Measurements from ENCODE around the gene PPP2R5A.

Gene PPP2R5A

GRCh38 chr1:212329105-212329504, 43.9 kb downstream of the PPP2R5A start:
- Histone ChIP-seq H3K9ac (ENCODE audit: low read depth, low read length, poor library complexity, severe bottlenecking) (no peak overlapping the region), H3K9me2 (replicated peaks; ENCODE audit: low read depth, low read length) (no peaks in the 10 kb centered on the region), H2AFZ (ENCODE audit: low read length) (no peak overlapping the region), H3F3A (ENCODE audit: low read depth) (no peaks in the 10 kb centered on the region), H3K4me1 (ENCODE audit: insufficient read depth, low read length, poor library complexity, severe bottlenecking) (peaks cover 4% of the 10 kb centered on the region), H4K20me1 (ENCODE audit: insufficient read depth, low read length, poor library complexity, severe bottlenecking) (peaks cover 14% of the 10 kb centered on the region), H3K27me3 (ENCODE audit: insufficient read depth, low read length, poor library complexity, severe bottlenecking) (no peaks in the 10 kb centered on the region), H3K36me3 (ENCODE audit: insufficient read depth, low read length) (peaks cover 40% of the 10 kb centered on the region; the same call in 1 of the 2 replicates), H3K4me2 (ENCODE audit: low read depth, low read length, poor library complexity, severe bottlenecking) (no peak overlapping the region), H3K9me3 (ENCODE audit: insufficient read depth, low read depth, low read length) (no peaks in the 10 kb centered on the region), H3K4me3 (ENCODE audit: low read length, poor library complexity, severe bottlenecking) (no peak overlapping the region), H3K79me2 (ENCODE audit: insufficient read depth, low read length) (peaks cover 45% of the 10 kb centered on the region)
- TF ChIP-seq CTCF (conservative IDR thresholded peaks at IDR 0.05; ENCODE audit: low read length), result no peak
- TF ChIP-seq EZH2phosphoT487 (IDR thresholded peaks at IDR 0.05; ENCODE audit: borderline replicate concordance), result no peak

- H4K20me1 ChIP-seq (ENCODE audit: insufficient read depth, low read length, poor library complexity, severe bottlenecking), result no peaks in the 10 kb centered on the region
- H3K9ac ChIP-seq (ENCODE audit: low read depth, low read length, poor library complexity, severe bottlenecking), result no peak overlapping the region
- H3K9me3 ChIP-seq (ENCODE audit: insufficient read depth, low read depth, low read length), result no peaks in the 10 kb centered on the region
- peaks cover 72% of the 10 kb centered on the region for H3K36me3 ChIP-seq (ENCODE audit: insufficient read depth, low read length)
- TF ChIP-seq EZH2phosphoT487 (IDR thresholded peaks at IDR 0.05; ENCODE audit: borderline replicate concordance), result no peak
- no peak for TF ChIP-seq CTCF (conservative IDR thresholded peaks at IDR 0.05; ENCODE audit: low read length)
- H2AFZ ChIP-seq (ENCODE audit: low read length), result no peak overlapping the region
- H3K4me2 ChIP-seq (ENCODE audit: low read depth, low read length, poor library complexity, severe bottlenecking), result no peak overlapping the region
- H3K27me3 ChIP-seq (ENCODE audit: insufficient read depth, low read length, poor library complexity, severe bottlenecking), result no peaks in the 10 kb centered on the region
- no peaks in the 10 kb centered on the region for H3F3A ChIP-seq (ENCODE audit: low read depth)
- no peaks in the 10 kb centered on the region for H3K9me2 ChIP-seq (replicated peaks; ENCODE audit: low read depth, low read length)
- H3K4me1 ChIP-seq (ENCODE audit: insufficient read depth, low read length, poor library complexity, severe bottlenecking), result no peaks in the 10 kb centered on the region
- H3K79me2 ChIP-seq (ENCODE audit: insufficient read depth, low read length), result no peaks in the 10 kb centered on the region
- H3K4me3 ChIP-seq (ENCODE audit: low read length, poor library complexity, severe bottlenecking), result no peak overlapping the region
Measured at GRCh38 chr1:212341090-212341489, 55.9 kb downstream of the PPP2R5A start.

- Histone ChIP-seq H4K20me1 (ENCODE audit: insufficient read depth, low read length, poor library complexity, severe bottlenecking) (no peaks in the 10 kb centered on the region), H3K4me2 (ENCODE audit: low read depth, low read length, poor library complexity, severe bottlenecking) (no peak overlapping the region), H3K36me3 (ENCODE audit: insufficient read depth, low read length) (peaks cover 77% of the 10 kb centered on the region)
Measured at GRCh38 chr1:212344905-212345304, 59.7 kb downstream of the PPP2R5A start.

More at GRCh38 chr1:212344905-212345304, 59.7 kb downstream of the PPP2R5A start:
- no peak for TF ChIP-seq CTCF (conservative IDR thresholded peaks at IDR 0.05; ENCODE audit: low read length)
- TF ChIP-seq EZH2phosphoT487 (IDR thresholded peaks at IDR 0.05; ENCODE audit: borderline replicate concordance), result no peak
- Histone ChIP-seq H3K27me3 (ENCODE audit: insufficient read depth, low read length, poor library complexity, severe bottlenecking) (no peaks in the 10 kb centered on the region), H3K9me3 (ENCODE audit: insufficient read depth, low read depth, low read length) (no peaks in the 10 kb centered on the region), H3K4me1 (ENCODE audit: insufficient read depth, low read length, poor library complexity, severe bottlenecking) (no peaks in the 10 kb centered on the region), H2AFZ (ENCODE audit: low read length) (no peak overlapping the region), H3K9ac (ENCODE audit: low read depth, low read length, poor library complexity, severe bottlenecking) (no peak overlapping the region), H3F3A (ENCODE audit: low read depth) (no peaks in the 10 kb centered on the region), H3K4me3 (ENCODE audit: low read length, poor library complexity, severe bottlenecking) (no peak overlapping the region), H3K9me2 (replicated peaks; ENCODE audit: low read depth, low read length) (no peaks in the 10 kb centered on the region), H3K79me2 (ENCODE audit: insufficient read depth, low read length) (no peaks in the 10 kb centered on the region)
